KOPT-K1 (cell line): ENCODE results near the gene OBP2B.
"Not testable (repeated sequence)": the region's sequence is repeated elsewhere in the genome, so short reads cannot be mapped to it uniquely, and the experiment has no call there.

Experiments
- H3K27ac ChIP-seq: fragments of 200-600 bp; sonication (generic); 2 replicates; pipeline ENCODE4 v1.5.1; 2016; ENCODE audit warnings: antibody characterized with exemption, mild to moderate bottlenecking, low read depth, low read length; ENCODE audit not compliant: poor library complexity, severe bottlenecking
- H3K36me3 ChIP-seq: fragments of 200-600 bp; sonication (generic); 2 replicates; pipeline ENCODE4 v1.5.1; 2017; ENCODE audit warnings: antibody characterized with exemption, mild to moderate bottlenecking, low read length, moderate library complexity; ENCODE audit not compliant: insufficient read depth
- H3K9me3 ChIP-seq: fragments of 200-600 bp; sonication (generic); 2 replicates; pipeline ENCODE4 v1.5.1; 2017; ENCODE audit warnings: antibody characterized with exemption, low read length, mild to moderate bottlenecking; ENCODE audit not compliant: insufficient read depth, poor library complexity, severe bottlenecking

Gene OBP2B

DNA sequence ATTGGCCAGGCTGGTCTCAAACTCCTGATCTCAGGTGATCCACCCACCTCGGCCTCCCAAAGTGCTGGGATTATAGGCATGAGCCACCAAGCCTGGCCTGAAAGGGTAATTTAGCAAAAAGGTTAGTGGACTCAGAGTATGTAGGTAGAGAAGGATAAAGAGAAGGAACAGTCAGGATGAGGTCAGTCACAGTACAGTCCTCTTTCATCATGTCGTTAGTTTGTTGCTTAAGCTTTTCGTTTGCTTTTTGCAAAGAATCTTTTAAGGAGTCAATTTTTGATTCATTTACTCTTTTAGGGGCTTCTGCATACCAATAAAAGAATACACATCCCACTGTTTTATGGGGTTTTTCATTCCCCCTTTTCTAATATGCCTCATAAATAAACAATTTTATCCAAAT lies 27.5 kb downstream of the OBP2B start:
- Histone ChIP-seq H3K36me3 (no peaks in the 10 kb centered on the region), H3K27ac (no peak overlapping the region), H3K9me3 (no peaks in the 10 kb centered on the region)

DNA sequence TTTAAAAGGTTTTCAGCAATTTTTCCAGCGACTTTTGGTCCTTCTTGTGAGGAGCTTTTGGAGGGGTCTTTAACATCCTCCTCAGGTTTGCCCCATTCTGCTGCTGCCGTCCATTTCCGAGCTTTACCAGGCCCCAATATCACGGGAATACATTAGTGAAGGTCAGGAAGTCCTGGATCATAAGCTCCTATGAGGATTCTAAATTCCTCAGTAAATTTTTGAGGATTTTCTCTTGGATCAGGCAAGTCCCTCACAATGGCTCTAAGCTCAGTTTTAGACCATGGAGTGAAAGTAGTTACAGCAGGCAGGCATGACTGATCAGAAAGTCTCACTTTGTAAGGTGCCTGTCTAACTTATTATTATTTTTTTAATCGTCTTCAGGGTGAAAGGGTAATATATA lies 28.1 kb downstream of the OBP2B start:
- H3K36me3 ChIP-seq = no peaks in the 10 kb centered on the region
- no peak overlapping the region for H3K27ac ChIP-seq
- H3K9me3 ChIP-seq = no peaks in the 10 kb centered on the region

DNA sequence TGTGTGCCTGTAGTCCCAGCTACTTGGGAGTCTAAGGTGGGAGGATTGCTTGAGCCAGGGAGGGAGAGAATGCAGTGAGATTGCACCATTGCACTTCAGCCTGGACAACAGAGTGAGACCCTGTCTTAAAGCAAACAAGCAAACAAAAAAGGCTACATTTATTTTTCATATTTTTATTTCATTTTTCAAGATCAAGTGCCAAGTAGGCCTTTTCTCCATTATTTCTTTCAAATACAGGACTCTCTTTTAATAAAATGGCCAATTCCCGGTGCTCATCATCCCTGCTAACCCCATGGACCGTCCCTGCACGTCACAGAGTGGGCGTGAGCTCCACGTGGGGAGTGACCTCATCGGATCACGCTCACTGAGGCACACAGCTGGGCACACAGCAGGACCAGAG lies 36.0 kb downstream of the OBP2B start:
- no peaks in the 10 kb centered on the region for H3K36me3 ChIP-seq
- H3K27ac ChIP-seq = no peak overlapping the region
- no peaks in the 10 kb centered on the region for H3K9me3 ChIP-seq

DNA sequence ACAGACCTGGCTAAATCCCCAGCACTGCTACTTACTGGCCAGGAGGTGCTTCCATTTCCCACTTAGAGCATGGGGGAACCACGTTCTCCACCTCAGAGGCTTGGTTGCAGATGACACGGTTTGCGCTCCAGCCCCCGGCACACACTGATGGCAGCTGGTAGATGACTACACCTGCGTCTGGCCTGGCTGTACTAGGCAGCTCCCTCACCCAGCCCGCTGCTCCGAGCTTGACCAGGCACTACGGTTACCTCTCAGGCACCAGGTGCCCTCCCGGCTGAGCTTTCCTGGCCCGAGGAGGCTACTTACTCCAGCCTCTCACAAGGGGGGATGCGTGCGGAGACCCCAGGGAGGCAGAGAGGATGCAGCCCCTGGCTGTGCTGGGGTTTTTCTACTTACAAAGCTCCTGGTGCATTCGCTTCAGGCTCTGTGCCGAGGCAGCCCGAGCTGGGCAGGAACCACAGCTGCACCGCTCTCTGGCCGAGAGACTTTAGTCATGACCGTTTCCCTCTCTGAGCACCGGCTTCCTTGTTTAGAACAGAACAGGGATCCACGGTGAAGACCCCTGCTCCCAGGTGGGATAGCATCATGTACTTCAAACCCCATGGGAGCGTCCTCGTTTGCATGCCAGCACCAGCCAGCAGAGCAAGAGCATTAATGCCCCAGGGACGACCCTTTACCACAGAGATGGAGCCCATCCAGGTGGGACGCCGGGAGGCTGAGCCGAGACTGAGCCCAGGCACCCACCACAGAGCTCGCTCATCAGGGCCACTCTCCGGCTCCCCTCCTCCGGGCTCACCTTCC lies 37.7 kb downstream of the OBP2B start:
- Histone ChIP-seq H3K9me3 (no peaks in the 10 kb centered on the region), H3K36me3 (no peaks in the 10 kb centered on the region), H3K27ac (no peak overlapping the region)

DNA sequence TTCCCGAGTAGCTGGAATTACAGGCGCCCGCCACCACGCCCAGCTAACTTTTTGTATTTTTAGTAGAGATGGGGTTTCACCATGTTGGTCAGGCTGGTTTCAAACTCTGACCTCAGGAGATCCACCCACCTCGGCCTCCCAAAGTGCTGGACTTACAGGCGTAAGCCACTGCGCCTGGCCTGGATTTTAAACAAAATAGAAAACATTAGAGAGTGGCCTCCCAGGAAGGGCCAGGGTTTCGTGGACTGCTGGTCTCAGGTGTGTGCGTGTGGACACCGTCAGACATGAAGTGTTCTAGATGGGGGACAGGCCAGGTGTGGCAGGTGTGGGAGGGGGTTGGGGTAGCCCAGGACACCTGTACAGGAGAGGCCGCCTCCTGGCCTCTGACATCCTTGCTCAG lies 38.3 kb downstream of the OBP2B start:
- Histone ChIP-seq H3K27ac (no peak overlapping the region), H3K36me3 (no peaks in the 10 kb centered on the region), H3K9me3 (no peaks in the 10 kb centered on the region)

DNA sequence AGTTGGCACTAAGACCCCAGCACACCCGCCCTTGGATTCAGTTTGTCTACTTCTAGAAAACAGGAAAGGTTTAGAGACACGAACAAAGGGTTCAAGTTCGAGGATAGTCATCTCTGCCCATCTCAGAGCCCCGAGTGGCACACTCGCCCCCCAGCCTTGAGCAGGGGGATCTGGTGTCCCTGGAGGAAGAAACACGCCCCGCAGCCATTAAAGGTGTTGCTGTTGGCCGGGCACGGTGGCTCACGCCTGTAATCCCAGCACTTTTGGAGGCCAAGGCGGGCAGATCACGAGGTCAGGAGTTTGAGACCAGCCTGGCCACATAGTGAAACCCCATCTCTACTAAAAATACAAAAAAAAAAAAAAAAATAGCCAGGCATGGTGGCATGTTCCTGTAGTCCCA lies 39.4 kb downstream of the OBP2B start:
- not testable (repeated sequence) for H3K9me3 ChIP-seq, H3K27ac ChIP-seq, H3K36me3 ChIP-seq

DNA sequence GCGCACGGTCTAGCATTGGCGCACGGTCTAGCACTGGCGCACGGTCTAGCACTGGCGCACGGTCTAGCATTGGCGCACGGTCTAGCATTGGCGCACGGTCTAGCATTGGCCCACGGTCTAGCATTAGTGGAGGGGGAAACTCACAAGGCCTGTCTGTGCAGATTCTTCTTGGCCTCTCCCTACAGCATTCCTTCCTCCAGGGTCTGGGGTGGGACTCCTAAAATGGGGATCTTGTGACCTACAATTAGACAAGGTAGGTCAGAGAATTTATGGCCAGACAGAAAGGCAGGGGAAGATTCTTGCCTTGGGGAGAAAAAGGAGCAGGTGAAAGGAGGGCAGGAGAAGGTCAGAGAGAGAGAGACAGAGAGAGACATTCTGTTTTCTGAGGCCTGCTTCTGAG lies 39.9 kb downstream of the OBP2B start:
- H3K27ac ChIP-seq = no peak overlapping the region
- H3K36me3 ChIP-seq = no peaks in the 10 kb centered on the region
- no peaks in the 10 kb centered on the region for H3K9me3 ChIP-seq

DNA sequence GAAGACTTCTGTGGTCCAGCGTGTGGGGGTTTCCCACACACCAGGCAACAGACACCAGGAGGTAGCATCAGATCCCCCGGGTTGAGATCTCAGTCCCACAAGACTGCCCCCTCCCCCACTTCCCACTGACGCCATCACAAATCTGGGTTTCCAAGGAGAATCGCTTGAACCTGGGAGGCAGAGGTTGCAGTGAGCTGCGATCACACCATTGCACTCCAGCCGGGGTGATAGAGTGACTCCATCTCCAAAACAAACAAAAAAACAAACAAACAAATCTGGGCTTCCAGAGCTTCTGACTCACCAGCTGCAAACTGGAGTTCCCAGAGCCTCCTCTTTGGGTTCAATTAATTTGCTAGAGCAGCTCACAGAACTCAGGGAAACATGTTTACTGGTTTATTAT lies 40.6 kb downstream of the OBP2B start:
- no peaks in the 10 kb centered on the region for H3K36me3 ChIP-seq
- no peaks in the 10 kb centered on the region for H3K9me3 ChIP-seq
- no peak overlapping the region for H3K27ac ChIP-seq

DNA sequence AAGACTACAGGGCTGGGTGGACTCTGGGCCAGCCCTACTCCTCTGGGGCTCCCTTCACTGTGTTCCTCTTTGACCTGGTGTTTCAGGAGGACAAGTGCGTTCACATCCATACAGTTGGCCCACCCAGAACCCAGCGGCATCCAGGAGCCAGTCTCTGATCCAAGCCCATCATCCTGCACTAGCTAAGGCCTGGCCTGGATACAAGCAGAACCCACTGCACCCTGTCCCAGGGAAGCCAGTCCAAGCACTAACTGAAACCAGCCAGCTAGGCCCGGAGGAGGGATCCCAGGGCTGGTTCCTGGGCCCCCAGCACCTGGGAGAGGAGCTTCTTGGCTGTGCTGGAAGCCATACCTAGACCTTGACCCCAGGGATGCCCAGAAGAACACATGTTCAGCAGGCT lies 41.3 kb downstream of the OBP2B start:
- Histone ChIP-seq H3K27ac (no peak overlapping the region), H3K9me3 (no peaks in the 10 kb centered on the region), H3K36me3 (no peaks in the 10 kb centered on the region)

DNA sequence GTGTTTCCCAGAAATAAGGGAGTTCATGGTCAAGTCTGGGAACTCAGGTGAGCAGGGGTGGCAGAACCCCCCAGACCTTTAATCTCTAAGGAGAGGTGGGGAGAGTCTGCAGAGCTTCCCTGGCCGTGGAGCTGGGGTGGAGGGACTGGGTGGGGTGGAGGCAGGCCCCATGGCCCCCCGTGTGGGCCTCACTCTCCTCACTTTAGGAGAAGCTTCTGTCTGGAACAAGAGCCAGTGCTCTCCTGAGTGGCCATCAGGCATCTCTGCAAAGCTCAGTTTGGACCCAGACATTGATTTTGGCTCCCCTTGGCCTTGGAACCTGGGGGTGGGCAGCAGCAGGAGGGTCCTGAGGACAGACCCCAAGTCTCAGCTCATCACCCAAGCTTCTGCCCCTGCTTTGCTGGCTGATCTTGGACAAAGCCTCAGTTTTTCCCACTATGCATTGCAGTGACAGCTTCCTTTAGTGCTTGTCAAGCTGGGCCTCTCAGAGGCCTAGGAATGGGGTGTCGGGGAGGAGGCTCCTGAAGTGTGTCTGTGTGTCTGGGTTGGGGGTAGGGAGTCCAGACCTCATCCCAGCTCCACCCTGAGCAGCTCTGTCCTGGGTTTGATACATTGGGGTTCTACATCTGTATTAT lies 41.8 kb downstream of the OBP2B start:
- no peaks in the 10 kb centered on the region for H3K36me3 ChIP-seq
- H3K27ac ChIP-seq = no peak overlapping the region

DNA sequence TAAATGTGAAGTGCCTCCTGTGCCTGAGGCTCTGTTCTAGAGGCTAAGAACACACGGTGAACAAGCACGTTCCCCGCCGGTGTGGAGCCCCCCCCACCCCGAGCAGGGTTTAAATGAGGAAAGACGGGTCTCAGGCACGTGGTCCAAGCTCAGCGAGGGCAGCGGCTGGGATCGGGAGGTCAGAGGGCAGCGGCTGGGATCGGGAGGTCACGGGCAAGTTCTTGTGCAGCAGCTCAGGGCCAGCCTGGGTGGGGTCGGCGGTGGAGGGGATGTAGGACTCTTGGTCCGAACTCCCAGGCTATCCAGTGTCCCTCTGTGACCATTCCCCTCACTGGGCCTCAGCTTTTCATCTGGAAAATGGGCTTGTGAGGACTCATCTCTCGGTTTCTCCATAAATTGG lies 42.7 kb downstream of the OBP2B start:
- Histone ChIP-seq H3K9me3 (no peaks in the 10 kb centered on the region), H3K36me3 (no peaks in the 10 kb centered on the region), H3K27ac (no peak overlapping the region)

More for the DNA sequence above, 41.8 kb downstream of the OBP2B start:
- H3K9me3 ChIP-seq = no peaks in the 10 kb centered on the region

DNA sequence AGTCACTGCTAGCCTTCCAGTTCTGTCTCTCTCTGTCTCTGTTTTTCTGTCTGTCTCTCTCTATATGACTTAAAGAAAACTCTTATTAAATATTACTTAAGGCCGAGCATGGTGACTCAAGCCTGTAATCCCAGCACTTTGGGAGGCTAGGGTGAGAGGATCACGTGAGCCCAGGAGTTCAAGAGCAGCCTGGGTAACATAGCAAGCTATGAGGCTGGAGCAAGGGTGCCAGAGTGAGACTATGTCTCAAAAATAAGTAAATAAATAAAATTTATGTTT lies 43.7 kb downstream of the OBP2B start:
- Histone ChIP-seq H3K36me3 (no peaks in the 10 kb centered on the region), H3K27ac (no peak overlapping the region), H3K9me3 (no peaks in the 10 kb centered on the region)

DNA sequence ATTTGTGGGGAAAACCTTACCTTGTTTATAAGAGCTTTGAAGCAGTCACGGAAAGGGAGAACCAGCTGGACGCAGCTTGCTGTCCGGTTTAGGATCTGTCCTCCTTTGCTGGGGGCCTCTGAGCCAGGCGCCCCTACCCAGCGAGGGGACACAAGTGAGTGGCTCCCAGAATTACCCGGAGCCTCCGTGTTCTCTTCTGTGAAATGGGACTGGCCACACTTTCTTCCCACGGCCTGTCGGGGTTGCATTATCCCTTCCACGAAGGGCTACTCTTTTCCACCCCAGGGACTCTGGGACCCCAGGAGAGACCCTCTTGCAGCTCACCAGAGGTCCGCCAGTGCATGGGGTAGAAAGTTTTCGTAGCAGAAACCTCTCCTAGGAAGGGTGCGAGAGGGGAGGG lies 44.9 kb downstream of the OBP2B start:
- Histone ChIP-seq H3K36me3 (no peaks in the 10 kb centered on the region), H3K27ac (no peak overlapping the region), H3K9me3 (no peaks in the 10 kb centered on the region)

DNA sequence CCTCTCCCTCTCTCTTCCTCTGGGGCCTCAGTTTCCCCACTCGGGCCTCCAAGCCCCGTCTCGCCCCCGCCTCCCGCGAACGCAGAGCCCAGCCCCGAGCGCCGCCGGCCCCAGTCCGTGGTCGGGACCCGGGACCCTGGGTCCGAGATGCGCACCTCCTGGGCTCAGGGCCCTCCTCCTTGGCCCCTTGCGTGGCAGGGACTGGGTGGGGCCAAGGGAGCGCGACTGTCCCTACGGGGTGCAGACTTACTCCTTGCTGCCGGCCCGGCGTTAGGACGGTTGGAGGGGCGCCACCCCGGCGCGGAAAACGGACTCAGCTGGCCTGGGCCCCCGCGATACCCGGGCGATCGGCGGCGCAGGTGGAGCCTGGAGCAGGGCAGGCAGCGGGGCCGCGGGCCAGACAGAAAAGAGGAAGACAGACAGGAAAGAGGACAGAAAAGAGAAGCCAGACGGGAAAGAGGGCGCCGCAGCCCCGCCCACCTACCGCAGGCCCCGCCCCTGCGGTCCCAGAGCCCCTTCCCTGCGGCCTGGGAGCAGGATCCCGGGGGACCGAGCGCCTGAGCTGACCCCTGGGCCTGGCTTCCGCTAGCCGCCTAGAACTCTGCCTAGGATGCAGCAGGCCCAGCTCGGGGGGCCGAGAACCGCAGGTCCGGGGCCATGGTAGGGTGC lies 45.4 kb downstream of the OBP2B start, which contains the start of gene GBGT1:
TSS of gene GBGT1 (minus strand) at position 411 of the 669 bp plus-strand sequence. CDS start 1,502 bp downstream, outside the sequence.
- no peaks in the 10 kb centered on the region for H3K36me3 ChIP-seq
- H3K27ac ChIP-seq = no peak within 1 kb of the TSS
- H3K9me3 ChIP-seq = no peaks in the 10 kb centered on the region

DNA sequence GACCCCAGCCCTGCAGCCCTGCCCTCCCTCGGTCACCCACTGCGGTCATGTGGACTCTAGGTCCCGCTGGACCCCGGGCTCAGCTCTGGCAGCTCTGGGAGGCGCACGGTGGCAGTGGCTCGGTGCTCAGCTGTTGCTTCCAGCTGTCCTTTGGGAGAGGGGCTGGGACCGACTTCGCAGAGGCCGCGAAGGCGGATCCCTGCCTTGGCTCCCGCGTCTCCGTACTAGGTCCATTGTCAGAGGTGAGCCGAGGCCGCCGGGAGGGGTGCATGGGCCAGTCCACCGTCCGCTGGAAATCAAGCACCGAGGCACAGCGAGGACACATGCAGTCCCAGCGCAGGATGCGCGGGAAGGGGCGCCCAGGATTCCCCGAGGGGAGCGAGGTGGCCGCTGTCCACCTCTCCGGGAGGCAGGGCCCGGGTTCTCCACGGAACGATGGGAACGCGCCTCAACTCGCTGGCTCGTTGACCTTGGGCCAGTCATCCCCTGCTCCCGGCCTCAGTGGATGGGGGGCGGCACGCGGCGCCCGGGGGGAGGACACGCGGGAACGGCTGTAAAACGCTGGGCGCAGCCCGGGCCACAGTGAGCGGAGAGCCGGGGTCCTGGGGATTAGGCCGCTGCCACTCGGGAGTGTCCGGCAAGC lies 46.1 kb downstream of the OBP2B start:
- Histone ChIP-seq H3K27ac (no peak overlapping the region), H3K36me3 (no peaks in the 10 kb centered on the region), H3K9me3 (no peaks in the 10 kb centered on the region)
